Measurements from ENCODE around the gene CLIP1. TPM values are rescaled to one million over a fixed set of nuclear protein-coding genes. Genes with fewer than 3 reads are reported as not detected.
"Not testable (repeated sequence)": the region's sequence is repeated elsewhere in the genome, so short reads cannot be mapped to it uniquely, and the experiment has no call there.

The CLIP1 gene
- total and polyA plus RNA-seq, 8 donors: 16.0 to 133 (median 75.9) TPM

DNA sequence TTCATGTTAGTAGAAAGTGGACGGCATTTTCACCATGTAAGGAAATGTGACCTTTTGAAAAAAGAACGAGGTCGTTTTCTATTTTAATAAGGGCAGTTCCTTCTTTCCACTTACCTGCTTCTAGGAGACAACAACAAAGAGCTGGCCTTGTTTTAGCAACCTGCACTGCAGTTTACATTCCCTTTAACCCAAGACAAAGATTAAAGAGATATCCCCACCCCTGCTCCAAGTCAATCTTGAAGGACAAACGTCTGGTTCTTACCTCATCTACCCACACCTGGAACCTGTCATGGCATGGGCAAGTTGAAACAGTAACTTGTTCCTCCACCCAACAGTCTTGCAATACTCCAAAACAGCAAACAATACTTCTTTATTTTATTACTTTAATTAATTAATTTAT lies 45.5 kb upstream of the CLIP1 start:
- peak in 1 of 2 donors; percentile 70 for DNase-seq
- intact Hi-C loops (cut with DNase I; ENCODE audit: low total_unique reads): no loop called here
- 29 to 47% (median 37%) methylated on average over 4 of the region's 4 CpGs for WGBS, 5 donors

DNA sequence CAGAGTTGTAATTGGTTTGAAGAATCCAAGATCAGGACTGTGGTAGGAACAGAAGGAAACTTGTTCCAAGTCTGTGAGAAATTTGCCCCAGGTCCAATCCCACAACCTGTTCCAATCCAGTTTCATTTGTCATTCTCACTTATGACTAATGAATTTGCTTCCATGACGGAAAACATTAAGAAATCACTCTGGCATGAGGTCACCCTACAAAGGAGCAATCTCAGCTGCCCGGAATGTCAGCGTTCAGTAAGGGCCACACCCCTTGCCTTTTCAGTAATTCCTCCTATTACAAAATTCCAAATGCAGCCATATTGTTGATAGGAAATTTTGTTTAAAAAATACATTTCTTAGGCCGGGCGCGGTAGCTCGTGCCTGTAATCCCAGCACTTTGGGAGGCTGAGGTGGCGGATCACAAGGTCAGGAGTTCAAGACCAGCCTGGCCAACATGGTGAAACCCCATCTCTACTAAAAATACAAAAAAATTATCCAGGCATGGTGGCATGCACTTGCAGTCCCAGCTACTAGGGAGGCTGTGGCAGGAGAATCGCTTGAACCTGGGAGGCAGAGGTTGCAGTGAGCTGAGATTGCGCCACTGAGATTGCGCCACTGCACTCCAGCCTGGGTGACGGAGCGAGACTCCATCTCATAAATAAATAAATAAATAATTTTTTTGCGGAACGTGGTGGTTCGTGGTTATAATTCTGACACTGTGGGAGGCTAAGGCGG lies 42.0 kb upstream of the CLIP1 start:
- H3K36me3 ChIP-seq; H3K9me3 ChIP-seq; H3K4me3 ChIP-seq; H3K27me3 ChIP-seq; intact Hi-C loops (cut with DNase I; ENCODE audit: low total_unique reads): not testable (repeated sequence)
- peak; percentile 31 to 86 for DNase-seq
- WGBS, 5 donors: 73 to 79% (median 77%) methylated on average over 17 of the region's 17 CpGs
- TF ChIP-seq POLR2AphosphoS5 (IDR thresholded peaks at IDR 0.05) (peak; percentile 35 to 80 (median 43)), EP300 (IDR thresholded peaks at IDR 0.05) (peak; percentile 45)
- Histone ChIP-seq H3K27ac (peak overlapping the region in 4 of 5 donors; percentile 57 to 72 (median 58)), H3K4me1 (peaks cover 0 to 11% (median 0%) of the 10 kb centered on the region in 4 donors)

More for the DNA sequence above, 45.5 kb upstream of the CLIP1 start:
- peaks cover 5 to 23% (median 10%) of the 10 kb centered on the region in 4 donors for H3K4me1 ChIP-seq
- peaks cover 0 to 9% (median 9%) of the 10 kb centered on the region in 4 donors for H3K36me3 ChIP-seq
- H3K27ac ChIP-seq: no peak overlapping the region
- TF ChIP-seq, protein P1, sequence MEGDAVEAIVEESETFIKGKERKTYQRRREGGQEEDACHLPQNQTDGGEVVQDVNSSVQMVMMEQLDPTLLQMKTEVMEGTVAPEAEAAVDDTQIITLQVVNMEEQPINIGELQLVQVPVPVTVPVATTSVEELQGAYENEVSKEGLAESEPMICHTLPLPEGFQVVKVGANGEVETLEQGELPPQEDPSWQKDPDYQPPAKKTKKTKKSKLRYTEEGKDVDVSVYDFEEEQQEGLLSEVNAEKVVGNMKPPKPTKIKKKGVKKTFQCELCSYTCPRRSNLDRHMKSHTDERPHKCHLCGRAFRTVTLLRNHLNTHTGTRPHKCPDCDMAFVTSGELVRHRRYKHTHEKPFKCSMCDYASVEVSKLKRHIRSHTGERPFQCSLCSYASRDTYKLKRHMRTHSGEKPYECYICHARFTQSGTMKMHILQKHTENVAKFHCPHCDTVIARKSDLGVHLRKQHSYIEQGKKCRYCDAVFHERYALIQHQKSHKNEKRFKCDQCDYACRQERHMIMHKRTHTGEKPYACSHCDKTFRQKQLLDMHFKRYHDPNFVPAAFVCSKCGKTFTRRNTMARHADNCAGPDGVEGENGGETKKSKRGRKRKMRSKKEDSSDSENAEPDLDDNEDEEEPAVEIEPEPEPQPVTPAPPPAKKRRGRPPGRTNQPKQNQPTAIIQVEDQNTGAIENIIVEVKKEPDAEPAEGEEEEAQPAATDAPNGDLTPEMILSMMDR (IDR thresholded peaks at IDR 0.05): no peak
- TF ChIP-seq POLR2AphosphoS5 (IDR thresholded peaks at IDR 0.05) (no peak), POLR2A (IDR thresholded peaks at IDR 0.05) (no peak), EP300 (IDR thresholded peaks at IDR 0.05) (no peak)
- H3K9me3 ChIP-seq: no peaks in the 10 kb centered on the region
- H3K27me3 ChIP-seq: no peaks in the 10 kb centered on the region
- no peak overlapping the region for H3K4me3 ChIP-seq

DNA sequence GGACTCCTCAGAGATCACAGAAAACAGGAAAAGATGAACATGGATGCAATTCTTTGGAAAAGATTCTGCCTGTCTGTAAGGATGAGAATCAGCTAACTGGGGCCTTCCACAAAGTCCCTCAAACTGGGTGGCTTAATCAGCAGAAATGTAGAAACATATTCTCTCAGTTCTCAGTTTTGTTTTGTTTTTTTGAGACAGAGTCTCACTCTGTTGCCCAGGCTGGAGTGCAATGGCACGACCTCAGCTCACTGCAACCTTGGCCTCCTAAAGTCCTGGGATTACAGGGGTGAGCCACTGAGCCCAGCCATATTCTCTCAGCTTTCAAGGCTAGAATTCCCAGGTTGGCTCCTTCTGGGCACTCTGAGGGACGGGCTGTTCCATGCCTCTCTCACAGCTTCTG lies 38.2 kb upstream of the CLIP1 start:
- peaks cover 0 to 11% (median 0%) of the 10 kb centered on the region in 4 donors for H3K4me1 ChIP-seq
- DNase-seq: no peak
- TF ChIP-seq POLR2A (IDR thresholded peaks at IDR 0.05): no peak
- TF ChIP-seq POLR2AphosphoS5 (IDR thresholded peaks at IDR 0.05): no peak
- TF ChIP-seq, protein P1 (IDR thresholded peaks at IDR 0.05): no peak
- TF ChIP-seq EP300 (IDR thresholded peaks at IDR 0.05): no peak
- H3K4me3 ChIP-seq: no peak overlapping the region
- no peak overlapping the region for H3K27ac ChIP-seq
- intact Hi-C loops (cut with DNase I; ENCODE audit: low total_unique reads): no loop called here
- no peaks in the 10 kb centered on the region for H3K36me3 ChIP-seq
- WGBS, 5 donors: 68 to 86% (median 82%) methylated on average over 2 of the region's 2 CpGs
- H3K9me3 ChIP-seq: no peaks in the 10 kb centered on the region
- H3K27me3 ChIP-seq: no peaks in the 10 kb centered on the region

DNA sequence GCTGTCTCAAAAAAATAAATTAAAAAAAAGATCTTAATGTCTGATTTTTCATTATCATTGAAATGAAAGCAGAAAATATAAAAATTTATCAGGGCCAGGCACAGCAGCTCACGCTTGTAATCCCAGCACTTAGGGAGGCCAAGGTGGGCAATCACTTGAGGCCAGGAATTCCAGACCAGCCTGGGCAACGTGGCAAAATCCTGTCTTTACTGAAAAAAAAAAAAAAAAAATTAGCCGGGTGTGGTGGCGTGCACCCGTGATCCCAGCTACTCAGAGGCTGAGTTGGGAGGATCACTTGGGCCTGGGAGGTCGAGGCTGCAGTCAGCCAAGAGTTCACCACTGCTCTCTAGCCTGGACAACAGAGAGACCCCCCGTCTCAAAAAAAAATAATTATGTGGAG lies 37.6 kb upstream of the CLIP1 start:
- TF ChIP-seq POLR2A (IDR thresholded peaks at IDR 0.05) (no peak), POLR2AphosphoS5 (IDR thresholded peaks at IDR 0.05) (no peak), EP300 (IDR thresholded peaks at IDR 0.05) (no peak)
- TF ChIP-seq, protein P1 (IDR thresholded peaks at IDR 0.05): no peak
- H3K27me3 ChIP-seq: no peaks in the 10 kb centered on the region
- H3K27ac ChIP-seq: no peak overlapping the region
- H3K36me3 ChIP-seq: no peaks in the 10 kb centered on the region
- H3K4me3 ChIP-seq: no peak overlapping the region
- 88 to 90% (median 89%) methylated on average over 7 of the region's 7 CpGs for WGBS, 5 donors
- intact Hi-C loops (cut with DNase I; ENCODE audit: low total_unique reads): no loop called here
- no peak for DNase-seq
- no peaks in the 10 kb centered on the region for H3K9me3 ChIP-seq
- peaks cover 0 to 11% (median 0%) of the 10 kb centered on the region in 4 donors for H3K4me1 ChIP-seq

DNA sequence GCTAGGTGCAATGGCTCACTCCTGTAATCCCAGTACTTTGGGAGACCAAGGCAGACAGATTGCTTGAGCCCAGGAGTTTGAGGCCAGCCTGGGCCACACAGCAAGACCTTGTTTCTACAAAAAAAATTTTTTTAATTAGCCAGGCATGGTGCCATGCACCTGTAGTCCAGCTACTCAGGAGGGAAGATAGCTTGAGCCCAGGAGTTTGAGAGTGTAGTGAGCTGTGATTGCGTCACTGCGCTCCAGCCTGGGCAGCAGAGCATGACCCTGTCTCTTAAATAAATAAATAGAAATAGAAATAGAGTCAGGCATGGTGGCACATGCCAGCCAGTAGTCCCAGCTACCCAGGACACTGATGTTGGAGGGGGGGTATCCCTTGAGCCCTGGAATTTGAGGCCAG lies 36.7 kb upstream of the CLIP1 start:
- intact Hi-C loops (cut with DNase I; ENCODE audit: low total_unique reads): no loop called here

More for the DNA sequence above, 36.7 kb upstream of the CLIP1 start:
- Histone ChIP-seq H3K27me3 (no peaks in the 10 kb centered on the region), H3K4me1 (peaks cover 0 to 3% (median 0%) of the 10 kb centered on the region in 4 donors), H3K4me3 (no peak overlapping the region), H3K27ac (no peak overlapping the region), H3K36me3 (no peaks in the 10 kb centered on the region), H3K9me3 (no peaks in the 10 kb centered on the region)
- 70 to 95% (median 84%) methylated on average over 2 of the region's 2 CpGs for WGBS, 5 donors
- DNase-seq: peak in 1 of 2 donors; percentile 27
- TF ChIP-seq, protein P1 (IDR thresholded peaks at IDR 0.05): no peak
- TF ChIP-seq EP300 (IDR thresholded peaks at IDR 0.05) (no peak), POLR2A (IDR thresholded peaks at IDR 0.05) (no peak), POLR2AphosphoS5 (IDR thresholded peaks at IDR 0.05) (no peak)
